H9 (cell line): ENCODE data around the gene GMPR. TPM values are rescaled to one million over a fixed set of nuclear protein-coding genes. Genes with fewer than 3 reads are reported as not detected.

Source experiments
- DNase-seq: peaks from one replicate; pipeline ENCODE4 v3.0.0-alpha.2; 2017
- H2AFZ ChIP-seq: one replicate; pipeline ENCODE4 v1.6.1; 2013; ENCODE audit warnings: mild to moderate bottlenecking, low read length, control low read depth, moderate library complexity
- H2AK5ac ChIP-seq: 2 replicates; pipeline ENCODE4 v1.6.1; 2013; ENCODE audit warnings: low read length, control low read depth, mixed read lengths; ENCODE audit not compliant: insufficient read length
- H2BK120ac ChIP-seq: one replicate; pipeline ENCODE4 v1.6.1; 2013; ENCODE audit warnings: low read depth, mild to moderate bottlenecking, low read length, control low read depth, inconsistent platforms; ENCODE audit not compliant: poor library complexity, severe bottlenecking
- H2BK12ac ChIP-seq: 2 replicates; pipeline ENCODE4 v1.6.1; 2013; ENCODE audit warnings: low read length, control low read depth, mixed read lengths, low read depth; ENCODE audit not compliant: insufficient read length
- H2BK15ac ChIP-seq: 2 replicates; pipeline ENCODE4 v1.6.1; 2013; ENCODE audit warnings: low read depth, low read length, control low read depth
- H2BK20ac ChIP-seq: one replicate; pipeline ENCODE4 v1.6.1; 2013; ENCODE audit warnings: low read depth, mild to moderate bottlenecking, low read length, control low read depth, inconsistent platforms; ENCODE audit not compliant: poor library complexity, severe bottlenecking
- H2BK5ac ChIP-seq: 2 replicates; pipeline ENCODE4 v1.6.1; 2013; ENCODE audit warnings: low read length, control low read depth, mixed read lengths; ENCODE audit not compliant: insufficient read length
- H3K14ac ChIP-seq: 2 replicates; pipeline ENCODE4 v1.6.1; 2013; ENCODE audit warnings: low read length, control low read depth; ENCODE audit not compliant: insufficient read depth
- H3K18ac ChIP-seq: 2 replicates; pipeline ENCODE4 v1.6.1; 2013; ENCODE audit warnings: low read depth, mild to moderate bottlenecking, mixed read lengths, low read length, control low read depth; ENCODE audit not compliant: insufficient read length
- H3K23ac ChIP-seq: 2 replicates; pipeline ENCODE4 v1.6.1; 2013; ENCODE audit warnings: low read length, control low read depth, mixed read lengths, low read depth; ENCODE audit not compliant: insufficient read length
- H3K23me2 ChIP-seq: 2 replicates; pipeline ENCODE4 v1.6.1; 2013; ENCODE audit warnings: low read depth, mild to moderate bottlenecking, mixed read lengths, low read length, control low read depth; ENCODE audit not compliant: insufficient read length, poor library complexity, severe bottlenecking
- H3K27ac ChIP-seq: 2 replicates; pipeline ENCODE4 v1.5.1; 2013; ENCODE audit warnings: low read length, control low read depth, mixed read lengths, low read depth; ENCODE audit not compliant: insufficient read length
- H3K27me3 ChIP-seq: 2 replicates; pipeline ENCODE4 v1.6.1; 2013; ENCODE audit warnings: low read length, control low read depth, inconsistent platforms; ENCODE audit not compliant: insufficient read depth
- H3K4ac ChIP-seq: 2 replicates; pipeline ENCODE4 v1.6.1; 2013; ENCODE audit warnings: low read depth, mild to moderate bottlenecking, control low read depth, inconsistent platforms, low read length, moderate library complexity
- H3K4me1 ChIP-seq: 2 replicates; pipeline ENCODE4 v1.6.1; 2013; ENCODE audit warnings: low read length, control low read depth, inconsistent platforms; ENCODE audit not compliant: insufficient read depth
- H3K4me2 ChIP-seq: 2 replicates; pipeline ENCODE4 v1.6.1; 2013; ENCODE audit warnings: low read length, control low read depth, mixed read lengths; ENCODE audit not compliant: insufficient read length, insufficient read depth
- H3K56ac ChIP-seq: 2 replicates; pipeline ENCODE4 v1.6.1; 2013; ENCODE audit warnings: low read depth, mild to moderate bottlenecking, mixed read lengths, low read length, control low read depth; ENCODE audit not compliant: insufficient read length
- H3K79me1 ChIP-seq: 2 replicates; pipeline ENCODE4 v1.6.1; 2013; ENCODE audit warnings: low read depth, mild to moderate bottlenecking, moderate library complexity, low read length, control low read depth, inconsistent platforms; ENCODE audit not compliant: insufficient read depth, poor library complexity, severe bottlenecking
- H3K79me2 ChIP-seq: 2 replicates; pipeline ENCODE4 v1.6.1; 2013; ENCODE audit warnings: low read length, control low read depth, inconsistent platforms; ENCODE audit not compliant: insufficient read depth
- H3K9ac ChIP-seq: 2 replicates; pipeline ENCODE4 v1.6.1; 2013; ENCODE audit warnings: low read length, control low read depth, mixed read lengths; ENCODE audit not compliant: insufficient read length; ENCODE audit errors: extremely low read depth
- H3K9me3 ChIP-seq: one replicate; pipeline ENCODE4 v1.6.1; 2013; ENCODE audit warnings: low read depth, low read length, inconsistent platforms; ENCODE audit not compliant: control insufficient read depth
- H3T11ph ChIP-seq: one replicate; pipeline ENCODE4 v1.6.1; 2013; ENCODE audit warnings: mild to moderate bottlenecking, low read length, control low read depth, inconsistent platforms
- H4K20me1 ChIP-seq: one replicate; pipeline ENCODE4 v1.6.1; 2013; ENCODE audit not compliant: control insufficient read depth, insufficient read length, insufficient read depth
- H4K5ac ChIP-seq: 2 replicates; pipeline ENCODE4 v1.6.1; 2013; ENCODE audit warnings: low read depth, mild to moderate bottlenecking, mixed read lengths, low read length, control low read depth; ENCODE audit not compliant: insufficient read length
- H4K8ac ChIP-seq: replicated peaks from 2 replicates; pipeline ENCODE4 v1.6.1; 2013; ENCODE audit warnings: low read length, control low read depth, mixed read lengths, low read depth; ENCODE audit not compliant: insufficient read length
- H4K91ac ChIP-seq: 2 replicates; pipeline ENCODE4 v1.6.1; 2013; ENCODE audit warnings: low read depth, mild to moderate bottlenecking, moderate library complexity, mixed read lengths, low read length, control low read depth; ENCODE audit not compliant: insufficient read length
- H3K27ac Mint-ChIP-seq, 3 experiments: 2 replicates in 2 of 3; 3 replicates in 1 of 3; pipeline ENCODE4 v1.8.0; 2020 to 2021; ENCODE audit warnings: mixed read lengths in 3 of 3, mild to moderate bottlenecking in 1 of 3, moderate library complexity in 1 of 3
- H3K27me3 Mint-ChIP-seq: 2 replicates; pipeline ENCODE4 v1.8.0; 2021; ENCODE audit warnings: low read depth, mild to moderate bottlenecking, moderate library complexity, mixed read lengths
- H3K36me3 Mint-ChIP-seq, 3 experiments: 2 replicates in 2 of 3; 3 replicates in 1 of 3; pipeline ENCODE4 v1.8.0; 2020 to 2021; ENCODE audit warnings: low read depth in 3 of 3, mixed read lengths in 3 of 3; ENCODE audit not compliant: insufficient read depth in 1 of 3
- H3K4me1 Mint-ChIP-seq, 2 experiments: 2 replicates each; pipeline ENCODE4 v1.8.0; 2020; ENCODE audit warnings: mixed read lengths in 2 of 2
- H3K4me3 Mint-ChIP-seq, 2 experiments: 2 replicates in 1 of 2; 3 replicates in 1 of 2; pipeline ENCODE4 v1.8.0; 2020 to 2021; ENCODE audit warnings: mild to moderate bottlenecking in 2 of 2, mixed read lengths in 2 of 2, moderate library complexity in 1 of 2
- H3K9me3 Mint-ChIP-seq, 2 experiments: 2 replicates in 1 of 2; 3 replicates in 1 of 2; pipeline ENCODE4 v1.8.0; 2020; ENCODE audit warnings: mild to moderate bottlenecking in 2 of 2, mixed read lengths in 2 of 2, moderate library complexity in 1 of 2
- WGBS: extraction: QIAGEN DNeasy Blood & Tissue Kit; methylation state at CpG from one replicate; pipeline ENCODE4 v1.1.7; 2013; ENCODE audit warnings: missing lambda C conversion rate, low lambda C conversion rate, mixed read lengths; ENCODE audit not compliant: insufficient read length; ENCODE audit errors: extremely low coverage; 5-methylcytosine and 5-hydroxymethylcytosine counted together
- total RNA-seq: library from RNA; stranded (reverse); gene quantifications from 2 replicates; pipeline ENCODE4 v1.2.1, GENCODE V29; 2021
- TF ChIP-seq, protein P1 (sequence below): fragments of 200-600 bp; sonication (generic); conservative IDR thresholded peaks from 3 replicates; pipeline ENCODE4 v1.8.0; 2021; ENCODE audit warnings: antibody characterized with exemption, mild to moderate bottlenecking

The GMPR gene
- total RNA-seq, 1 experiment from 2014 or later = 0.70 TPM

DNA sequence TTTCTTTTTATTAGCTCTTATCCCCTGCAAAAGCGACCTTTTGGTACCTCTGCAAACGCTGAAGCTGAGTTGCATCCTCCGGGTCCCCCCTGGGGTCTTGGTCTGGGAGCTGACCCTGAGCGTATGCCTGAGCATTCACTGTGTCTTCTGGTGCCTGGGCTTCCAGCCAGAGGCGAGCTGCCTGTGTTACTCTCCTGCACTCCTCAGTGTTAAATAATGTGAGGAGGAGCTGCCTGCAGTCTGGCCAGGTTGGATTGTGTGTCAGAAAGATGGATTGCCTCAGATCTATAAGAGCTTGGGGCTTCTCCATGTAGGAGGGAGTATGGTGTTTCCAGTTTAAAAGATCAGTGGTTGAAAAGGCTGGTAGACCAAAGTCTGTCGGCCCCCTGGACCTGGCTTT lies 8.7 kb upstream of the GMPR start:
- no peak overlapping the region for H2AK5ac ChIP-seq
- no peak overlapping the region for H2BK5ac ChIP-seq
- H3T11ph ChIP-seq = no peak overlapping the region
- H2AFZ ChIP-seq = no peak overlapping the region
- peaks cover 9% of the 10 kb centered on the region for H3K27me3 Mint-ChIP-seq
- H2BK15ac ChIP-seq = no peak overlapping the region
- H4K20me1 ChIP-seq = no peaks in the 10 kb centered on the region
- H3K9ac ChIP-seq = no peak overlapping the region
- no peak overlapping the region for H3K27ac ChIP-seq
- no peaks in the 10 kb centered on the region for H3K79me2 ChIP-seq
- no peak overlapping the region for H3K4me3 Mint-ChIP-seq
- H3K4me1 Mint-ChIP-seq = 0 out of 4 replicates have a peak, but pooled peaks cover 0 to 5% of the 10 kb centered on the region in 2 experiments
- no peak overlapping the region for H2BK20ac ChIP-seq
- no peaks in the 10 kb centered on the region for H3K79me1 ChIP-seq
- H3K56ac ChIP-seq = no peak overlapping the region
- H3K9me3 ChIP-seq = no peaks in the 10 kb centered on the region
- TF ChIP-seq, protein P1, sequence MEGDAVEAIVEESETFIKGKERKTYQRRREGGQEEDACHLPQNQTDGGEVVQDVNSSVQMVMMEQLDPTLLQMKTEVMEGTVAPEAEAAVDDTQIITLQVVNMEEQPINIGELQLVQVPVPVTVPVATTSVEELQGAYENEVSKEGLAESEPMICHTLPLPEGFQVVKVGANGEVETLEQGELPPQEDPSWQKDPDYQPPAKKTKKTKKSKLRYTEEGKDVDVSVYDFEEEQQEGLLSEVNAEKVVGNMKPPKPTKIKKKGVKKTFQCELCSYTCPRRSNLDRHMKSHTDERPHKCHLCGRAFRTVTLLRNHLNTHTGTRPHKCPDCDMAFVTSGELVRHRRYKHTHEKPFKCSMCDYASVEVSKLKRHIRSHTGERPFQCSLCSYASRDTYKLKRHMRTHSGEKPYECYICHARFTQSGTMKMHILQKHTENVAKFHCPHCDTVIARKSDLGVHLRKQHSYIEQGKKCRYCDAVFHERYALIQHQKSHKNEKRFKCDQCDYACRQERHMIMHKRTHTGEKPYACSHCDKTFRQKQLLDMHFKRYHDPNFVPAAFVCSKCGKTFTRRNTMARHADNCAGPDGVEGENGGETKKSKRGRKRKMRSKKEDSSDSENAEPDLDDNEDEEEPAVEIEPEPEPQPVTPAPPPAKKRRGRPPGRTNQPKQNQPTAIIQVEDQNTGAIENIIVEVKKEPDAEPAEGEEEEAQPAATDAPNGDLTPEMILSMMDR = no peak
- no peak overlapping the region for H2BK12ac ChIP-seq
- H3K4me2 ChIP-seq = no peak overlapping the region
- no peaks in the 10 kb centered on the region for H3K4me1 ChIP-seq
- no peak overlapping the region for H4K91ac ChIP-seq
- DNase-seq = no peak
- H3K36me3 Mint-ChIP-seq = no peaks in the 10 kb centered on the region; a peak in 1 of 7 replicates
- H3K14ac ChIP-seq = no peak overlapping the region
- peaks cover 0 to 2% of the 10 kb centered on the region in 2 experiments; a peak in 1 of 5 replicates for H3K9me3 Mint-ChIP-seq
- H3K23me2 ChIP-seq = no peaks in the 10 kb centered on the region
- WGBS = no CpG with 5 or more reads among the region's 6 CpGs
- no peak overlapping the region for H4K8ac ChIP-seq
- H4K5ac ChIP-seq = no peak overlapping the region
- H3K4ac ChIP-seq = no peak overlapping the region
- H3K27ac Mint-ChIP-seq = no peak overlapping the region
- H3K27me3 ChIP-seq = no peaks in the 10 kb centered on the region
- no peak overlapping the region for H3K18ac ChIP-seq
- no peak overlapping the region for H2BK120ac ChIP-seq
- H3K23ac ChIP-seq = no peak overlapping the region
